Kidney capillary endothelial cell (primary cell): Measurements from ENCODE around the gene ARFGAP2.

Experiments used
- DNase-seq: peaks from one replicate; pipeline ENCODE4 v3.0.0-alpha.2; 2018; ENCODE audit warnings: low spot score

Gene ARFGAP2

DNA sequence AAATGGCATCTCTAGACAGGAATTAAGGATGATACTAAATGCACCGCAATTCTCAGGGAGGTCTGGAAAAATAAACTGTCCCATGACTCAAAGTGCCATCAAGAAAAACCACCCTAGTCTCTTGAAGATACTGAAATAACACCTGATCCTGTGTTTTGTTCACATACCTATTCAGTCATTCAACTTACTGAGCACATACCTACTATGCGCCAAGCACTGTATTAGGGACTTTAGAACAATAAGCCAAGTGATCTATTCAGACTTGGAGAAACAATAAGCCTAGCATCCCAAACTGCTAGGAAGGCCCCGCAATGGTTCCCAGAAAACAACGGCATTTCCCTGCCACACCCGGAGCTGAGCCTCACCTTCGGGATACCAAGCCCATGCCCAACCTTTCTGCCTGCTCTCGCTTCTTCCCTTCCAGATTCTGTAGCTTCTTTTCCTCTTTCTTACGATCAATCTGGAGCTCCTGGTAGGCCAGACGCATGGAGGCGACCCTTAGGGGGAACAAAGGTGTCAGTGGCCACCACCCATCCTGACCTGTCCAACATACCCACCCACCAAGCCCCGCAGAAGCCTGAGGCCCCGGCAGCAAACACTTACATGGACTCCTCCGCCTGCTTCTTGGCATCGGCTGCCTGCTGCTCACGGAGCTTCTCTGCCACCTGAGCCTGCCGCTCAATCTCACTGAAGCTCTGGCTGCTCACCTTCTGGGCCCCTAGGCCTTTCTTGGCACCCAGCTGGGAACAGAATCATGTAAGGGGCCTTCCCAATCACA lies 5.4 kb downstream of the ARFGAP2 start:
- DNase-seq: no peak

DNA sequence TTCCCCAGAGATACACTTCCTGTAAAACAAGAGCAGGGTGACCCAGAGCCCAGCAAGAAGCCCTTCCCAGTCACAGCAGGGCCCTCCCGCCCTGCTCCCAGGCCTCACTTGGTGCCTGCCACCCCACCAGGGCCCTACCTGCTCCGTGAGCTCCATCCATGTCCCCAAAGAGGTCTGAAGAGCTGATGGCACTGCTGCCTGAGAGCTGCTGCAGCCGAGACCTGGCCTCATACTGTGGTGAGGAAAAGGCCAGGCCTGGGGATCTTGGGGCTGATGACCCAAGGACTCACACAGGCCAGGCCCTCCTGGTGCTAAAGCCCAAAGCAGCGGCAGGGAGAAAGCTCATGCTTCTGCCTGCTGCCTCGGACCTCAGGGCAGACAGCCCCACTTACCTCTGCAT lies 10.3 kb downstream of the ARFGAP2 start:
- DNase-seq: no peak

DNA sequence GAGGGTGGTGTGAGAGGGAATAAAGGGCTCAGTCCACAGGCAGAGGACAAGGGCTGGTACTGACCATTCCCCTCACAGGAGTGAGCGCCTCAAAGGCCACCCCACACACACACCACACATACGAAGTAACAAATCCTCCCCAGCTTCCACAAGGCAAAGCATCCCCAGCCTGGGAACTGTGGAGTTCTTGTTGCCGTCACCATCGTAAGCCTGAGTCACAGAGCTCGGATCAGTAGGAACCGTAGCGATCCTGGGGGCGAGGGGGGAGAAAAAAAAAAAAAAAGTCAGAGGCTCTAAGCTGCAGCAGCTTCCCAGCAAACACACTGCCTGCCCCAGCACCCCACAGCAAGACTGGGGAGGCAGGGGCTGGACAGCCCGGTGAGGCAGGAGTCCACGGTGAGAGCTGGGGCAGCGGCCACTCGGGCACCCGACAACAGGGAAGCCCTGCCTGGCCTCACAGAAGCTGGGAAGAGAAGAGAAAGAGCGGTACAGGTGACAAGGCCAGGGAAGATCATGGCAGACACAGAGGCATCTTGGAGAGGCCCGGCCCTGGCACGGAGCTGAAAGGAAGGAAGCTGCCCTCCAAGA lies 11.3 kb downstream of the ARFGAP2 start:
- DNase-seq: no peak

DNA sequence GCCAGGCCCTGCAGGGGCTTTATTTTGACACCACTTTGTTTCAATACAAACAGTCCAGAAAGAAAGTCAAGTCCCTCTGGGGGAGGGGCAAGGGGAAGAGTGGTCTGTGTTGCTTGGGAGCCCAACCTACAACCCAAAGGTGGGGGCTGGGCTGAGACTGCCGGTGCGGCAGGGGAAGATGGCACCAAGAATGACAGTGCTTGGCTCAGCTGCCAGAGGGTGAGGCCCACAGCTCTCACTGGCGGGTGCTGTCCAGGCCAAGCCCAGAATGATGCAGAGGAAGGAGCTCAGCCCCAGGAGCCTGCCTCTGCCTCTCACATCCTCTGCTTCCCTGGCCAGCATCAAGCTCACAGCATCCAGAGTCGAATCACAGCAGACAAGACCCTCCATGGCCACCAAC lies 12.4 kb downstream of the ARFGAP2 start:
- no peak for DNase-seq

DNA sequence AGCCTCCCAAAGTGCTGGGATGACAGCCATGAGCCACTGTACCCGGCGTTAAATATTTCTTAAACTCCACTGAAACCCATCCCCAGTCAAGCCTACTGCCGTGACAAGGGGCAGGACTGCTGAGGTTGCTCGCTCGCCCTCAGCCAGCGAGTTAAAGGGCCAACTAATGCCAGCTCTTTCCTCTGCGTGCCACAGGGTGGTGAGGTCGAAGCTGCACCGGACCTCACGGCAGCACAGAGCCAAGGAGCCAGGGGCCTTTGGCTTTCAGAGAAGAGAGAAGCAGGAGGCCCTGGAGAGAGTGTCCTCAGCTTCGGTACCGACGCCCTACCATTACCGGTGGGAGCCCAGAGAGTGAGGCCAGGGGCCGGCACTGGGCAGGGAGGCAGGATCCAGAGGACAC lies 12.8 kb downstream of the ARFGAP2 start:
- no peak for DNase-seq

DNA sequence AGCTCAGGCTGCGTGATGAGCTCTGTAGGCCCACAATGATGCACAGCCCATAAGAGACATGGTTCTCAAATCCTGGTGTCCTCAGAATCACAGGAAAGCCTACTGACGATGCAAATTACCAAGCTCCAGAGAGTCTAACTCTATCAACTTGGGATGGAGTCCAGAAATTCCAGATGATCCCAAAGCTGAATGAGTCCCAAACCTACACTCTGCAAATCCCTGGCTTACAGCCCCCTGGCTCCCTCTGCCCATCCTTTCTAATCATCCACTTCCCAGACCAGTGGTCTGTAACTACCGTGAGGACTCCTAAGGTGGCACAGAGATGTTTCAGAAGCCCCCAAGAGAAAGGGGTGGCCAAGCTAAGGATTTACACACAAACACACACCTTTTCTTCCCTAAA lies 13.5 kb downstream of the ARFGAP2 start:
- DNase-seq: no peak

DNA sequence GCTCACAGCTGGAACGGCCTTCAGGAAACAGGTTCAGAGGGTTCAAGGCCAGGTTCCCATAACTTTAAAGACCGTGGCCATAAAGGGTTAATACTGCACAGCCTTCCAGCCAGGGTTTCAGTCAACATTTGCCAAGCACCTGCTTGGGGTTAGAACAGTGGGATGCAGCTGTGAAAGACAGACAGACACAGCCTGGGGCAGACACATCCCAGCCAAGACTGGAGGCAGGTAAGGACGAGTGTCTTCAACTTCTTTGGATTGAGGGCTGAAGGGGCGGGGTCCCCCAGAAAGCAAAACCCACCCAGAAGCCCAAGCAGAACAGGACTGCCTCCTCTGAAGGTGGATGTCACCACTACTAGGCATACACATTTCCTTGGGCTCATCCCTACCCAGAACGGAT lies 14.3 kb downstream of the ARFGAP2 start:
- DNase-seq: no peak

DNA sequence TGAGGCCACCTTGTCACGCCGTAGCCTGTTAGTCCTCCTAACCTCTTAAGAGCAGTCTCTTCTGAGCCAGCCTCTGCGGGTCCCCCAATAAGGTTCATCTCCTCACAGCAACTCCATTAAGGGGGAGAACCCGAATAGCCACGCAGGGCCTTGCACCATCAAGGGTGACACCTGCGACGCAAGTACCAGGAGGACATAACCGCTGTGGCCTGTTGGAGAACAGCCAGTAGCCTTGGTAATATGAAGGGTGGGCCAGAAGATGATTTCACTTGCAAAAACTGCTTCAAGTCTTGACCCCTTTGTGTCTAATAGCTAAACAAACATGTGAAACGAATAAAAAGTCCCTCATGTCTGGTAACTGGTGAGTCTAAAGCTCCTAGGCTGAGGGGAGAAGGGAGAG lies 14.8 kb downstream of the ARFGAP2 start:
- DNase-seq: no peak

DNA sequence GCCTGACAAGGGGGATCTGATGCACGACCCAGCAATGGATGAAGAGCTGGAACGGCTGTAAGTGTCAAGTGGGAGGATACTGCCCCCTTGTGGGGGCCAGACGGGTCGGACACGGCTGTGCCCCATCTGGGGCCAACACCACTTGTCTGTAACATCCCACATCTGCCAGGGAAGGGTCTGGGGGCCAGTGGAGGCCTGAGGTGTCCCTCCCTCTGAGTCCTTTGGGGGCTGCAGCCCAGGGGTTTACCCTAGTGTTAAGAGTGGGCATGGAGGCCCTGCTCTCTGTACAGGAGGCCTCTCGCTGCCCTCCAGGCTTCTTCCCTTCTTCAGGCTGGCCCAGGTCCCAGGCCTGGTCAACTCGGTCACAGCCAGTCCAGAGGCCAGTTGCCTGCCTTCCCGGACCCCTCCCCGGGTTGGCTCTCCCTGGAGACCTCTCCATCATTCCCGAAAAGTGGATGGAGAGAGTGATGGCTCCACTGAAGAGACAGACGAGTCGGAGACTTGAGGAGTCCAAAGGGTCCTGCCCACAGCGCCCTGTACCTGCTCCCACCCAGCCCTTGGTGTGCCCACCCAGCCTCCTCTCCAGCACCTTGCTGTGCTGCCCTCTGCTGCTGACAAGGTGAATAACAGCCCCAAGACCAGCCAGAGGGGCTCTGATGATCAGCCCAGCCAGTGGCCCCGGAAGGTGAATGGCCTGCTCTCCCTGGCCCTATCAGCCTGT lies 15.4 kb downstream of the ARFGAP2 start:
- DNase-seq: peak; percentile 52

DNA sequence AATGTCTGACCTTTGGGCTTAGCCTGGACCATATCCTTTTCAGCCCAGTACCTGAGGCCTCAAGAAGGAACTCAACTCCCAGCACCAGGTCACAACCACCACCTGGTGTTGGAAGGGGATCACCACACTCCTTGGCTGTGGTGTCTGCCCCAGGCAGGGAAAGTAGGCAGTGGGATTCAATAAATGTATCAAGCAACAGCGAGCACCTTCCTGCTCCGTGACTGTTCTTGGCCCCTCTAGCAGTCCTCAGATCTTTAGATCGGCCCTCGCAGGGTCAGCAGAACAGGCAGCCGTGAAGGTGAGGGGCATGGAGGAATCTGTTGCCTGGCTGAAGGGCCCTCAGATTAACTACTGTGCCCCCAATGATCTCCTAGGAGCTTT lies 15.9 kb downstream of the ARFGAP2 start:
- DNase-seq: no peak

DNA sequence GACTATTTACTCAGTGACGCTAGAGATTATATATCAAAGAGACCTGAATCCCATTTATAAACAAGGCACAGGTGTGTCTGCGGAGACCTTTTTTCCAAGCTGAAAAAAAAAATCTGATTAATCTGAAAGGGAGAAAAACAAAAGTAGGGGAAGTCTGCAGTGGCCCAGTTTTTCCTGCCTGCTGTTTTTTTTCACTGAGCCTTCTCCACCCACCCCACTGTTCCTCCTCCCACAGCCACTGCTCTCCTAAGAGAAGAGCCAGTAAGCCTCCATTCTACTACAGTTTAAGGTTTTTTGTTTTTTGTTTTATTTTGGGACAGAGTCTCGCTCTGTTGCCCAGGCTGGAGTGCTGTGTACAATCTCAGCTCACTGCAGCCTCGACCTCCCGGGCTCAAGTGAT lies 18.4 kb downstream of the ARFGAP2 start:
- DNase-seq: no peak

DNA sequence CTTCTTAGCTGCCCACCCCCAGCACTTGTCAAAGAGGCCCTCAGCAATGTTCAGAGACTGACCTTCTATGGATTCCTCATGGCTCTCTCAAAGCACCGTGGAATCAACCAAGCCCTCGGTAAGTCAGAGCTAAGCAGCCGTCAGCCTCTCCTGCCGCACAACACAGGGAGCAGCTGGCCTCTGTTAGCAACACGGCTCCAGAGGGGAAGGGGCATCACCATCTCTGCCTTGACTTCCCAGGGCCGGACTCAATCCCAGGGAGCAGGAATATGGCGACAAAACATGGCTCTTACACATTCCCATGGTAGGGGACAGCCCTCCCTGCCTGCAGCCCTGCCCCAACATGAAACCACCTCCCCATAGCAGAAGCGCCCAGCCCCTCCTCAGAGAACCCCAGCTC lies 18.9 kb downstream of the ARFGAP2 start:
- DNase-seq: no peak

DNA sequence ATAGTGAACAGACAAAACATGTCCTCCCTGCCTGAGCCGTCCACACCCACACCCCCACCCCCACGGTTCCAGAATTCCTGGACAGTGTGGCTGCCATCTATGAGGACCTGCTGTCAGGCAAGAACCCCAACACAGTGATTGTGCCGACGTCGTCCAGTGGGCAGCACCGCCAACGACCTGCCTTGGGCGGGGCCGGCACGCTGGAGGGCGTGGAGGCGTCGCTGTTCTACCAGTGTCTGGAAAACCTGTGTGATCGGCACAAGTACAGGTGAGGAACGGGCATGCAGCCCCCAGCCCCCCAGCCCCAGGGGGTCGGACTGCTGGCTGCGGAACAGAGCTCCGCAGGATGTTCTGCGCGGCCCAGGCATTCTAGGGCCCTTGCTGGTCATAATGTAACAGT lies 19.7 kb downstream of the ARFGAP2 start:
- no peak for DNase-seq

DNA sequence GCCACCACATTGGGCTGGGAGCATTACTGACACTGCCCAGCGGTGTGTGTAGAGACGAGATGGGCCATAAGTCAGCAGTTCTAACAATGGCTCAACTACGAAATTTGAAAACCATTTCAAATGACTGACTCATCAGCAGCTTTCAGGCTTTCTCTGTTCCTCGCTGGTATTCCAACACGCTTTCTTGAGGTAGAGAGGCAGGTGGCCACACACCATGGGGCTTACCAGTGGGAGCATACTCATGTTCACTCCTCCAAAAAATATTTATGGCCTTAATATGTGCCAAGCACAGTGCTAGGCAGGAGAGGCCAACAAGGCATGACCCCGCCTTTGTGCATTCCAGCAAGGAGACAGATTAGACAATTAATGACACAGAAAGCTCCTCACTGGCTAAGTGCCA lies 20.3 kb downstream of the ARFGAP2 start:
- DNase-seq: no peak

DNA sequence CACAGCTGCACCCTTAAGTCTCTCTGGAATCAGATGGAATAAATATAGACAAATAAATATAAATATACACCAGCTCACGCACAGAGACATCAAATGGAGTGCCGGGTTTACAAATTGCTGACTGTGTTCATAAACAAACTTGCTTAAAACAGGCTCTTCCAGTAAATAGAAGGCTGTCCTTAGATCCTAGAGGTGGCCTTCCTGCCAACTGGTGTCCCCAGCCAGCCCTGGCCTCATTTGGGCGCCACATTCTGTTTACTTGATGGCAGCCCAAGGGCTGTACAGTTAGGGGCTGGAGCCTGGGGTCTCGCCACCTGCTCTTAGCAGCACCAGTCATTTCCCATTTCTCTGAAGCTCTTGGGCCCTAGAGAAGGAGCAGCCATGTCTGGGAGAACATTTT lies 20.8 kb downstream of the ARFGAP2 start:
- DNase-seq: no peak

DNA sequence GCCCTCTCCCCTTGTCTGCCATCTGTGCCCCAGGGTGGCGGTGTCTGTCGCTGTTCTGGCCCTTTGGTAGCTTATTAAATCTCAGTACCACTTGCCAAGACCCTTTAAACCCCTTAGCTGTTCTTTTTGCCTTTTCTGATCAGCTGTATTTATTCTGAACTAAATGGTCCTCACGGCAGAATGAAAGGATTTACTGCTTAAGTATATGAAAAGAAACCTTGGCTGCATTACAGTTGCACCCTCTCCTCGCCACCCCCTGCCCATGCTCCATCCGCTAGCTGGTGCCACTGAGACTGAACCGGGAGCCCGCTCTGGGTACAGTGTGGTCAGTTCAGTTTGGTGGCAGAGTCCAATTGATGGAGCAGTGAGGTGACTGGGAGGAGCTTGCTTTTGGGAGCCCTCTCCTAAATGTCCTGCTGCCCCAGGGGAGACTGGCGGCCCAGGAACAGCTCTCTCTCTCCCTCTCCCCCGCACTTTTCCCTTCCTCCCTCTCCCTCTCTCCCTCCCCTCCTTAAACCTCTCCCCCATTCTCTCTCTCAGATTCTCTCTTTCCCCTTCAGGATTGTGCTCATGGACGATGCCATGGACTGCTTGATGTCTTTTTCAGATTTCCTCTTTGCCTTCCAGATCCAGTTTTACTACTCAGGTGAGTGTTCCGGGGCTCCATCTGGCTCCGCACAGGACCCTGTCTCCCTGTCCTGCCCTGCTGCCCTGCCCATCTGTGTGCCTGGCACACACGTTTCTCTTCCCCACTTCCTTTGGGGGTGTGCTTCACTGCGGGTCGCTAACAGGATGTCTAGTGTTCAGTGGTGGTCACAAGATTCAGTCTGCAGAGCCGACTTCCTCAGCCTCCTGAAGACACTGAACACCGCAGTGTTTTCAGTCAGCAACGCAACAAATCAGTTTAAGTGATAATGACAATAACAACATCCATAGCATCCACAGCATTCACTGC lies 21.8 kb downstream of the ARFGAP2 start:
- DNase-seq: no peak

DNA sequence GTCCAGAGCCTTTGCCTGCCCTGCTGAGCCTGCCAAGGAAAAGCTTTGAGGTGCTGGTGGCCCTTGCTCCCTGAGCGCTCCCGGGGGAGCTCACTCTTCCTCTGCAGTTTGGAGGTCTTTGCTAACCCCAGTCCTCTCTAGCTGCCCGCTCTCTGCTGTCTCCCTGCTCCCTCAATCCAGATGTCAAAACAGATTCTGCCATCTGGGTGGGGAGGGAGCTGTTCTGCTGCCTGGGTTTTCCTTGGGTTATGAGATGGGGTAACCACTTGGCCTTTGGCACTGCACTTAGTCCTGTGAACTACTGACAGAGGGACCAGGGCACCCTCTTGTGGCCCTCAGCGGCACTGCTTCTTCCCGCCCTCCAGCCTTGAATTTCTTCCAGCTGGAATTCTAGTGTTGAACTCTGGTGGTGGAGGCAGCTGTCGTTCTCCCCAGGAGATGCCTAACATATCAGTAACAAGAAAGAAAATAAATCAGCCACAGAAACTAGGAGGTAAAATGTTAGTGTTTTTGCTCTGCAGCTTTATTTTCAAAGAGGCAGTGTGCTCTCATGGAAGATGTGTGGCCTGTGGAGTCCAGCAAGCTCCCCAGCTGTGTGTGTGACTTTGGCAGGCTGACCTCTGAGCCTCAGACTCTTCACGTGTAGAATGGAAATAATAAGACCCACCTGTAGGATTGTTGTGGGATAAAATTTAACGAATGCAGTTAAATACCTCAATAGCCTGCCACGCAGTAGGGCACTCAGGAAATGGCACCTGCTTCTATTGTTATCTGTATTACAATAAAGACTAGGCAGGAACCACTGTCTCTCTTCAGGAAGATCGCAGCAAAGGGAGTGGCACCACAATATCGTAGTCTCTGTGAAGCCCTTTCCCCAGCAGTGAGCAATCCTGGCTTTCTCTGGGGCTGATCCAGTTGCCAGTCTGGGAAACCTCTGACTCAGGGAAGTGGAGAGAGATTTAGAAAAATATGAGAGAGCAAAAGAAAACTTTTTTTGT lies 23.4 kb downstream of the ARFGAP2 start:
- peak; percentile 66 for DNase-seq

DNA sequence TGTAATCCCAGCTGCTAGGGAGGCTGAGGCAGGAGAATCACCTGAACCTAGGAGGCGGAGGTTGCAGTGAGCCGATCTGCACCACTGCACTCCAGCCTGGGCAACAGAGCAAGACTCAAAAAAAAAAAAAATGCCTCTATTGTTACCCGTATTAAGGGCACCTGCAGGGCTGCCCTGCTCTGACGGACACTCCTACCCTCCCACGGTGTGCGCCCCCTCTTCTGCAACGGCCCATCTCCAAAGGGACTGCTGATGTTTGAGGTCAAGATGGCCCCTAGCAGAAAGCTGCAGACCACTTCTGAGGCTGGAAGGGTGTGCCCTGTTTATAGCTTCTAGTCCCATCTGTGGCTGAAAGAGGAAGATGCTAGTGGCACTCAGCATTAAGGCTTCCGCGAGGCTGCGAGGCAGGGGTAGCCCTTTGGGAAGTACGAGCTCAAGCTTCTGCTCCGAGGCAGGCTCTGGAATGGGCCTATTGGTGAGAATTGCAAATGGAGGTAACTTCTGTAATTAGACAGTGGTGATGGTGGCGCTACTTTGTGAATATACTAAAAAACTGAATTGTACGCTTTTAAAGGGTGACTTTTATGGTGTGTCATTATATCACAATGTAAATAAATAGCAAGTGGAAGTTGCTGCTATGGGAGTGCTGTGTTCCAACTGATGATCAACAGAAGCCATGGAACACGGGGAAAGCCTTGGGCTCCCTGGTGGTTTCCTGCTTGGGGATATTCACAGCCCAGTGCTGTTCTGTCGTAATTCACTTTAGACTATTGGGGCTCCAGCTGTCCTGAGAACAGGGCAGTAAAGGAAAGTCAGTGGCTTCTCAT lies 24.3 kb downstream of the ARFGAP2 start:
- DNase-seq: no peak

DNA sequence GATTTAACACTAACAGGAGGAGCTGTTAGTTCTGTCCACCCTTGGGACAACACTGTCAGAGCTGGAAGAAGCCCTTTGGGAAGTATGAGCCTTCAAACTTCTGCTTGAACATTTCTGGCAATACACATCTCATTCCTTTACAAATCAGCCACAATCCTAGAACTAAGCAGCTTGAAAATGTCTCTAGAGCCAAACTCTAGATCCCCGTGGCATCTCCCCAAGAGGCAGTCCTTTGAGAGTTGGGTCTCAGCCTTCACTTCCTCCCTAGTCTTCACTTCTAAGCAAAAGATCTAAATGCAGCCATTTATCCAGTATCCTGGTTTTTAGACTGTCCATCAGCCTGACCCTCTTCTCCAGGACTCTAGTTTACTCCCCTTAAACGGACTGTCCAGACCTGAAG lies 26.9 kb downstream of the ARFGAP2 start:
- no peak for DNase-seq

DNA sequence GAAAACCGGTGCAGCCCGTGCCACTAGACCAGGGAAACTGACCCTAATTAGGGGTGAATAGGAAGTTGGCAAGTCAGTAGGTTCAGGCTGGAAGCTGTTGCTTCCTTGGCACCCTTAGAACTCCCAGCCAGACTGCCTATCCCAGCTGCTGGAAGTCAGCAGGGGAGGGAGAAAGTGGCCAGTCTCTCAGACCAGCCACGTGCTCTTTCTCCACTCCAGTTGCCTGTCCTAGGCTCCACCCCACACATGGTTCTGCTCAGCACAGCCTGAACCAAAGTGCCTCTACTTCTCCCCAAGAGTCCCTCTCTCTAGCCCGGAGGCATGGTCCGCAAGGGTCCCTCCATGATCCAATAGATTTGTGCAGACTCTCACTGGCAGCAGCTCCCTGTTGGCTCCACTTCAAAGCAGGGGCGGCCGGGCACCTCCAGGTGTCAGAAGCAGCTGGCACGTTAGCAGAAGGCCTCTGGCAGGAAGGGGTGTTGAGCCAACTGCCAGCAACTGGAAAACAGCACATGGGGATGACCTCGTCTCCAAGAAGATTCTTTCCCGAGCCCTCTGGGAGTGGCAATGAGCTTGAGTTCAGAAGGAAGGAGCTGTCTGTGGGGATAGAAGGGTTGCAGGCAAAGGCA lies 27.7 kb downstream of the ARFGAP2 start:
- no peak for DNase-seq
